Osteoblast (primary cell): ENCODE measurements around the gene ZNF605. TPM values are rescaled to one million over a fixed set of nuclear protein-coding genes. Genes with fewer than 3 reads are reported as not detected.

Experiments used
- DNase-seq: peaks from one replicate; pipeline ENCODE4 v3.0.0; 2011; ENCODE audit warnings: low spot score, mixed read lengths; ENCODE audit not compliant: insufficient read length; ENCODE audit errors: missing footprints
- H2AFZ ChIP-seq: 2 replicates; pipeline ENCODE4 v1.6.0; 2011; ENCODE audit warnings: mild to moderate bottlenecking, low read length
- H3K27ac ChIP-seq: 2 replicates; pipeline ENCODE4 v1.5.1; 2011; ENCODE audit warnings: mild to moderate bottlenecking, low read depth, low read length, moderate library complexity
- H3K27me3 ChIP-seq: 2 replicates; pipeline ENCODE4 v1.6.0; 2012; ENCODE audit warnings: mild to moderate bottlenecking, control low read depth, inconsistent platforms, low read length, moderate library complexity; ENCODE audit not compliant: insufficient read depth
- H3K36me3 ChIP-seq: 2 replicates; pipeline ENCODE4 v1.5.1; 2011; ENCODE audit warnings: mild to moderate bottlenecking, low read length, control low read depth, moderate library complexity; ENCODE audit not compliant: insufficient read depth
- H3K4me1 ChIP-seq: 2 replicates; pipeline ENCODE4 v1.5.1; 2011; ENCODE audit warnings: mild to moderate bottlenecking, low read length, control low read depth, moderate library complexity; ENCODE audit not compliant: insufficient read depth
- H3K4me2 ChIP-seq: 2 replicates; pipeline ENCODE4 v1.6.0; 2011; ENCODE audit warnings: mild to moderate bottlenecking, low read length; ENCODE audit not compliant: insufficient read depth
- H3K4me3 ChIP-seq: fragments of 200-600 bp; sonication (generic); 3 replicates; pipeline ENCODE4 v1.5.1; 2012; ENCODE audit warnings: mild to moderate bottlenecking, low read length, inconsistent platforms; ENCODE audit not compliant: insufficient read depth
- H3K79me2 ChIP-seq: 2 replicates; pipeline ENCODE4 v1.6.0; 2012; ENCODE audit warnings: mild to moderate bottlenecking, low read length, control low read depth, inconsistent platforms; ENCODE audit not compliant: insufficient read depth
- H3K9me3 ChIP-seq: 2 replicates; pipeline ENCODE4 v1.5.1; 2011; ENCODE audit warnings: low read depth, low read length, control low read depth
- H4K20me1 ChIP-seq: 2 replicates; pipeline ENCODE4 v1.6.0; 2012; ENCODE audit warnings: mild to moderate bottlenecking, low read length, control low read depth; ENCODE audit not compliant: insufficient read depth
- CTCF ChIP-seq: IDR thresholded peaks from 2 replicates; pipeline ENCODE4 v1.5.1; 2011; ENCODE audit warnings: mild to moderate bottlenecking, low read depth, low read length, moderate library complexity; ENCODE audit errors: extremely low read depth
- total RNA-seq: library from RNA; depleted of rRNA; stranded (reverse); fragments of >200 nt; gene quantifications from 2 replicates; pipeline ENCODE4 v1.2.3, GENCODE V29; 2012

Gene ZNF605
- total RNA-seq, 1 donor, result 10.9 TPM

GRCh38 chr12:132952371-132953162 lies 3.5 kb downstream of the ZNF605 start:
- Histone ChIP-seq H3K36me3 (peaks cover 18% of the 10 kb centered on the region), H3K27me3 (no peaks in the 10 kb centered on the region), H4K20me1 (no peaks in the 10 kb centered on the region), H3K4me2 (no peak overlapping the region), H3K4me1 (peaks cover 11% of the 10 kb centered on the region), H3K27ac (no peak overlapping the region), H3K4me3 (no peak overlapping the region), H3K79me2 (peaks cover 78% of the 10 kb centered on the region), H2AFZ (no peak overlapping the region), H3K9me3 (peaks cover 24% of the 10 kb centered on the region)
- no peak for TF ChIP-seq CTCF
- no peak for DNase-seq

- peaks cover 18% of the 10 kb centered on the region for H3K36me3 ChIP-seq
- no peaks in the 10 kb centered on the region for H3K27me3 ChIP-seq
- TF ChIP-seq CTCF, result no peak
- H3K27ac ChIP-seq, result no peak overlapping the region
- no peak for DNase-seq
- H3K4me1 ChIP-seq, result peaks cover 11% of the 10 kb centered on the region
- no peak overlapping the region for H3K4me2 ChIP-seq
- peaks cover 75% of the 10 kb centered on the region for H3K79me2 ChIP-seq
- H4K20me1 ChIP-seq, result no peaks in the 10 kb centered on the region
- H2AFZ ChIP-seq, result no peak overlapping the region
- H3K4me3 ChIP-seq, result no peak overlapping the region
- H3K9me3 ChIP-seq, result peaks cover 24% of the 10 kb centered on the region
Observed at GRCh38 chr12:132951649-132952048, 4.5 kb downstream of the ZNF605 start.

- H3K4me1 ChIP-seq, result peaks cover 11% of the 10 kb centered on the region
- no peak for DNase-seq
- H3K9me3 ChIP-seq, result peaks cover 28% of the 10 kb centered on the region
- H4K20me1 ChIP-seq, result no peaks in the 10 kb centered on the region
- peaks cover 20% of the 10 kb centered on the region for H3K36me3 ChIP-seq
- H3K27ac ChIP-seq, result no peak overlapping the region
- no peak overlapping the region for H2AFZ ChIP-seq
- no peak overlapping the region for H3K4me2 ChIP-seq
- no peak overlapping the region for H3K4me3 ChIP-seq
- peaks cover 79% of the 10 kb centered on the region for H3K79me2 ChIP-seq
- H3K27me3 ChIP-seq, result no peaks in the 10 kb centered on the region
- TF ChIP-seq CTCF, result no peak
Observed at GRCh38 chr12:132950844-132951535, 5.1 kb downstream of the ZNF605 start.
